ENCODE data around the gene TCN2.

DNA sequence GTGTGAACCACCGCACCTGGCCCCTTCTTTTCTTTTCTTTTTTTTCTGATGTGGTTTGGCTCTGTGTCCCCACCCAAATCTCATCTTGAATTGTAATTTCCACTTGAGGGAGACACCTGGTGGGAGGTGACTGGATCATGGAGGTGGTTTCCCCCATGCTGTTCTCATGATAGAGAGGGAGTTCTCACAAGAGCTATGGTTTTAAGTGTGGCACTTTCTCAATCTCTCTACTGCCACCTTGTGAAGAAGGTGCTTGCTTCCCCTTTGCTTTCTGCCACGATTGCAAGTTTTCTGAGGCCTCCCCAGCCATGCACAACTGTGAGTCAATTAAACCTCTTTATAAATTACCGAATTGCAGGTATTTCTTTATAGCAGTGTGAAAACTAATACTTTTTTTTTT lies 4.9 kb upstream of the TCN2 start:
- TF ChIP-seq, protein P1, sequence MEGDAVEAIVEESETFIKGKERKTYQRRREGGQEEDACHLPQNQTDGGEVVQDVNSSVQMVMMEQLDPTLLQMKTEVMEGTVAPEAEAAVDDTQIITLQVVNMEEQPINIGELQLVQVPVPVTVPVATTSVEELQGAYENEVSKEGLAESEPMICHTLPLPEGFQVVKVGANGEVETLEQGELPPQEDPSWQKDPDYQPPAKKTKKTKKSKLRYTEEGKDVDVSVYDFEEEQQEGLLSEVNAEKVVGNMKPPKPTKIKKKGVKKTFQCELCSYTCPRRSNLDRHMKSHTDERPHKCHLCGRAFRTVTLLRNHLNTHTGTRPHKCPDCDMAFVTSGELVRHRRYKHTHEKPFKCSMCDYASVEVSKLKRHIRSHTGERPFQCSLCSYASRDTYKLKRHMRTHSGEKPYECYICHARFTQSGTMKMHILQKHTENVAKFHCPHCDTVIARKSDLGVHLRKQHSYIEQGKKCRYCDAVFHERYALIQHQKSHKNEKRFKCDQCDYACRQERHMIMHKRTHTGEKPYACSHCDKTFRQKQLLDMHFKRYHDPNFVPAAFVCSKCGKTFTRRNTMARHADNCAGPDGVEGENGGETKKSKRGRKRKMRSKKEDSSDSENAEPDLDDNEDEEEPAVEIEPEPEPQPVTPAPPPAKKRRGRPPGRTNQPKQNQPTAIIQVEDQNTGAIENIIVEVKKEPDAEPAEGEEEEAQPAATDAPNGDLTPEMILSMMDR (conservative IDR thresholded peaks at IDR 0.05; ENCODE audit: low read depth, low read length) = peak; percentile 27; the same call in 1 of the 2 replicates
- TF ChIP-seq CEBPB (IDR thresholded peaks at IDR 0.05; ENCODE audit: low read depth, low read length) (no peak), POLR2A (IDR thresholded peaks at IDR 0.05; ENCODE audit: low read depth, low read length) (no peak), SMC3 (IDR thresholded peaks at IDR 0.05; ENCODE audit: low read depth, low read length) (peak; percentile 10; the same call in 1 of the 2 replicates), FOS (IDR thresholded peaks at IDR 0.05; ENCODE audit: low read depth, low read length) (no peak), RAD21 (IDR thresholded peaks at IDR 0.05; ENCODE audit: low read length) (peak; percentile 31; the same call in 1 of the 2 replicates), MAFK (IDR thresholded peaks at IDR 0.05; ENCODE audit: low read depth, low read length) (no peak), MXI1 (IDR thresholded peaks at IDR 0.05; ENCODE audit: borderline replicate concordance, low read depth, low read length) (no peak), RFX5 (IDR thresholded peaks at IDR 0.05; ENCODE audit: low read depth, low read length) (no peak), MAZ (IDR thresholded peaks at IDR 0.05; ENCODE audit: borderline replicate concordance, low read depth, low read length) (no peak), RCOR1 (IDR thresholded peaks at IDR 0.05; ENCODE audit: insufficient replicate concordance, low read length) (no peak)
- TF ChIP-seq, protein P2, sequence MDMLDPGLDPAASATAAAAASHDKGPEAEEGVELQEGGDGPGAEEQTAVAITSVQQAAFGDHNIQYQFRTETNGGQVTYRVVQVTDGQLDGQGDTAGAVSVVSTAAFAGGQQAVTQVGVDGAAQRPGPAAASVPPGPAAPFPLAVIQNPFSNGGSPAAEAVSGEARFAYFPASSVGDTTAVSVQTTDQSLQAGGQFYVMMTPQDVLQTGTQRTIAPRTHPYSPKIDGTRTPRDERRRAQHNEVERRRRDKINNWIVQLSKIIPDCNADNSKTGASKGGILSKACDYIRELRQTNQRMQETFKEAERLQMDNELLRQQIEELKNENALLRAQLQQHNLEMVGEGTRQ (IDR thresholded peaks at IDR 0.05; ENCODE audit: low read depth, low read length) = no peak
- TF ChIP-seq, protein P3, sequence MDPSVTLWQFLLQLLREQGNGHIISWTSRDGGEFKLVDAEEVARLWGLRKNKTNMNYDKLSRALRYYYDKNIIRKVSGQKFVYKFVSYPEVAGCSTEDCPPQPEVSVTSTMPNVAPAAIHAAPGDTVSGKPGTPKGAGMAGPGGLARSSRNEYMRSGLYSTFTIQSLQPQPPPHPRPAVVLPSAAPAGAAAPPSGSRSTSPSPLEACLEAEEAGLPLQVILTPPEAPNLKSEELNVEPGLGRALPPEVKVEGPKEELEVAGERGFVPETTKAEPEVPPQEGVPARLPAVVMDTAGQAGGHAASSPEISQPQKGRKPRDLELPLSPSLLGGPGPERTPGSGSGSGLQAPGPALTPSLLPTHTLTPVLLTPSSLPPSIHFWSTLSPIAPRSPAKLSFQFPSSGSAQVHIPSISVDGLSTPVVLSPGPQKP (IDR thresholded peaks at IDR 0.05; ENCODE audit: borderline replicate concordance, low read depth, low read length) = no peak
